H1 (cell line): Measurements from ENCODE around the gene RNF2. TPM values are rescaled to one million over a fixed set of nuclear protein-coding genes. Genes with fewer than 3 reads are reported as not detected.

ENCODE experiments used
- CTCF ChIA-PET: fragments of 300-600 bp; sonication (Branson Sonifier 250); formaldehyde crosslinking; loops from one replicate; lab custom pipeline; 2021; ENCODE audit not compliant: partially characterized antibody; lab: Charles Lee
- POLR2A ChIA-PET: fragments of 300-600 bp; sonication (Branson Sonifier 250); formaldehyde crosslinking; loops from one replicate; lab custom pipeline; 2021; ENCODE audit warnings: inconsistent platforms; ENCODE audit not compliant: partially characterized antibody; lab: Charles Lee
- DNase-seq, 2 experiments: peaks; one replicate each; pipeline versions ENCODE4 v3.0.0 to v3.0.0-alpha.2; 2010 to 2022; ENCODE audit warnings: low spot score in 2 of 2, low read depth in 1 of 2, mixed read lengths in 1 of 2
- FAIRE-seq: peaks from 2 replicates; lab custom pipeline; 2011; peaks lifted over from hg19 to GRCh38; lab: Jason Lieb, UNC
- H2AFZ ChIP-seq: 2 replicates; pipeline ENCODE4 v1.8.1; 2012; ENCODE audit warnings: low read length, inconsistent platforms
- H2AK5ac ChIP-seq: 2 replicates; pipeline ENCODE4 v1.6.1; 2013; ENCODE audit warnings: low read depth, low read length
- H2BK120ac ChIP-seq: replicated peaks from 2 replicates; pipeline ENCODE3; 2013; ENCODE audit warnings: low read depth, low read length, inconsistent platforms
- H2BK12ac ChIP-seq: 2 replicates; pipeline ENCODE4 v1.6.1; 2013; ENCODE audit warnings: low read depth, low read length
- H2BK15ac ChIP-seq: 2 replicates; pipeline ENCODE4 v1.6.1; 2013; ENCODE audit warnings: low read length
- H2BK20ac ChIP-seq: 2 replicates; pipeline ENCODE4 v1.6.1; 2013; ENCODE audit warnings: low read length
- H2BK5ac ChIP-seq: 2 replicates; pipeline ENCODE4 v1.6.1; 2013; ENCODE audit warnings: low read depth, low read length
- H3K14ac ChIP-seq: 2 replicates; pipeline ENCODE4 v1.6.1; 2013; ENCODE audit warnings: inconsistent platforms; ENCODE audit not compliant: insufficient read length
- H3K18ac ChIP-seq: 2 replicates; pipeline ENCODE4 v1.6.1; 2013; ENCODE audit warnings: low read length; ENCODE audit errors: extremely low read depth
- H3K23ac ChIP-seq: 2 replicates; pipeline ENCODE4 v1.6.1; 2013; ENCODE audit warnings: inconsistent platforms; ENCODE audit not compliant: insufficient read length
- H3K23me2 ChIP-seq: 2 replicates; pipeline ENCODE4 v1.6.1; 2013; ENCODE audit warnings: low read depth, low read length
- H3K27ac ChIP-seq: 2 replicates; pipeline ENCODE4 v1.6.1; 2011; ENCODE audit warnings: low read depth, low read length, inconsistent platforms
- H3K27me3 ChIP-seq, 4 experiments: replicated peaks in 1 of 4; 1 replicate in 1 of 4; 2 replicates in 3 of 4; pipeline versions ENCODE4 v1.6.1 to v1.8.1; 2011 to 2013; ENCODE audit warnings: low read length in 3 of 4, mild to moderate bottlenecking in 3 of 4, inconsistent platforms in 2 of 4, mixed read lengths in 2 of 4, moderate library complexity in 1 of 4; ENCODE audit not compliant: control insufficient read depth in 3 of 4, insufficient read depth in 3 of 4; ENCODE audit errors: extremely low read depth in 1 of 4
- H3K36me3 ChIP-seq, 4 experiments: 2 replicates each; pipeline versions ENCODE4 v1.6.1 to v1.8.1; 2011 to 2013; ENCODE audit warnings: mild to moderate bottlenecking in 4 of 4, low read length in 3 of 4, moderate library complexity in 2 of 4, control low read depth in 1 of 4, inconsistent platforms in 1 of 4; ENCODE audit not compliant: insufficient read depth in 4 of 4, control insufficient read depth in 2 of 4
- H3K4ac ChIP-seq: replicated peaks from 2 replicates; pipeline ENCODE3; 2013; ENCODE audit warnings: low read length, low read depth, mixed read lengths, inconsistent platforms; ENCODE audit not compliant: insufficient read length
- H3K4me1 ChIP-seq, 4 experiments: replicated peaks in 1 of 4; 1 replicate in 1 of 4; 2 replicates in 3 of 4; pipeline versions ENCODE4 v1.6.1 to v1.8.1; 2011 to 2013; ENCODE audit warnings: low read length in 3 of 4, inconsistent platforms in 2 of 4, mixed read lengths in 1 of 4; ENCODE audit not compliant: insufficient read depth in 4 of 4, control insufficient read depth in 3 of 4
- H3K4me2 ChIP-seq, 2 experiments: 2 replicates each; pipeline versions ENCODE4 v1.6.1 to v1.8.1; 2011 to 2013; ENCODE audit warnings: low read depth in 2 of 2, low read length in 2 of 2, control low read depth in 1 of 2, inconsistent platforms in 1 of 2, mild to moderate bottlenecking in 1 of 2; ENCODE audit not compliant: insufficient read depth in 1 of 2
- H3K4me3 ChIP-seq, 4 experiments: fragments of 200-600, 300-600 bp in 1 of 4; sonication (generic), shearing (Covaris generic), sonication (Bioruptor Twin) in 1 of 4; 2 replicates each; pipeline versions ENCODE4 v1.5.1 to v1.8.1; 2011 to 2016; ENCODE audit warnings: low read length in 4 of 4, low read depth in 3 of 4, control low read depth in 2 of 4, inconsistent platforms in 2 of 4, mild to moderate bottlenecking in 2 of 4, mixed read lengths in 1 of 4, moderate library complexity in 1 of 4; ENCODE audit not compliant: insufficient read depth in 2 of 4; ENCODE audit errors: extremely low read depth in 1 of 4
- H3K56ac ChIP-seq: replicated peaks from 2 replicates; pipeline ENCODE3; 2013; ENCODE audit warnings: low read depth, mild to moderate bottlenecking, mixed read lengths, low read length, inconsistent platforms; ENCODE audit not compliant: insufficient read length
- H3K79me1 ChIP-seq: 2 replicates; pipeline ENCODE4 v1.6.1; 2013; ENCODE audit warnings: low read depth, low read length, control low read depth
- H3K79me2 ChIP-seq, 2 experiments: 2 replicates each; pipeline versions ENCODE4 v1.6.1 to v1.8.1; 2012 to 2013; ENCODE audit warnings: low read length in 2 of 2, mild to moderate bottlenecking in 2 of 2, inconsistent platforms in 1 of 2; ENCODE audit not compliant: insufficient read depth in 2 of 2, control insufficient read depth in 1 of 2
- H3K9ac ChIP-seq, 4 experiments: replicated peaks in 1 of 4; 1 replicate in 1 of 4; 2 replicates in 3 of 4; pipeline versions ENCODE4 v1.6.1 to v1.8.1; 2011 to 2013; ENCODE audit warnings: low read depth in 3 of 4, low read length in 3 of 4, control low read depth in 2 of 4, mild to moderate bottlenecking in 2 of 4, moderate library complexity in 2 of 4, inconsistent platforms in 1 of 4; ENCODE audit errors: extremely low read depth in 1 of 4
- H3K9me3 ChIP-seq, 2 experiments: 2 replicates each; pipeline versions ENCODE4 v1.6.1 to v1.8.1; 2012 to 2013; ENCODE audit warnings: mild to moderate bottlenecking in 2 of 2, moderate library complexity in 2 of 2, control low read depth in 1 of 2, inconsistent platforms in 1 of 2, low read depth in 1 of 2, low read length in 1 of 2, mixed read lengths in 1 of 2; ENCODE audit not compliant: insufficient read depth in 2 of 2
- H4K20me1 ChIP-seq, 2 experiments: replicated peaks in 1 of 2; 2 replicates each; pipeline versions ENCODE3 to v1.8.1; 2011 to 2013; ENCODE audit warnings: inconsistent platforms in 2 of 2, low read length in 2 of 2, mild to moderate bottlenecking in 1 of 2; ENCODE audit not compliant: insufficient read depth in 2 of 2, control insufficient read depth in 1 of 2
- H4K5ac ChIP-seq: 2 replicates; pipeline ENCODE4 v1.6.1; 2013; ENCODE audit warnings: low read length, low read depth, mixed read lengths, inconsistent platforms; ENCODE audit not compliant: insufficient read length
- H4K8ac ChIP-seq: 2 replicates; pipeline ENCODE4 v1.8.0; 2013; ENCODE audit warnings: mild to moderate bottlenecking, moderate library complexity, low read length, inconsistent platforms; ENCODE audit not compliant: insufficient read depth; ENCODE audit errors: extremely low read depth
- H4K91ac ChIP-seq: replicated peaks from 2 replicates; pipeline ENCODE3; 2013; ENCODE audit warnings: low read length, mixed read lengths, inconsistent platforms; ENCODE audit not compliant: insufficient read length
- CTBP2 ChIP-seq: IDR thresholded peaks from 2 replicates; pipeline ENCODE4 v1.7.0; 2011; ENCODE audit warnings: borderline replicate concordance, mild to moderate bottlenecking, moderate library complexity, mixed read lengths, low read length; ENCODE audit not compliant: insufficient read depth, insufficient read length
- WGBS, 2 experiments: shearing (Covaris generic) in 1 of 2; methylation state at CpG; one replicate each; pipeline versions ENCODE4 v1.1.6 to v1.1.7; 2013 to 2015; ENCODE audit warnings: low lambda C conversion rate in 2 of 2, mixed read lengths in 2 of 2, inconsistent platforms in 1 of 2, low coverage in 1 of 2, missing lambda C conversion rate in 1 of 2; ENCODE audit not compliant: insufficient replicate concordance in 2 of 2, insufficient coverage in 1 of 2, insufficient read length in 1 of 2; ENCODE audit errors: extremely low coverage in 1 of 2, missing lambda C conversion rate in 1 of 2; 5-methylcytosine and 5-hydroxymethylcytosine counted together
- polyA plus RNA-seq, 7 experiments: library from polyadenylated mRNA; depleted of rRNA in 3 of 7; stranded (reverse) in 5 of 7; unstranded in 2 of 7; fragments of >200 nt in 5 of 7; fragments of 200-250 nt in 2 of 7; gene quantifications; 1 replicate in 5 of 7; 2 replicates in 1 of 7; 4 replicates in 1 of 7; pipeline versions ENCODE4 v1.2.1 to v1.2.3, GENCODE V29; 2011 to 2013; ENCODE audit warnings: missing spikeins in 2 of 7, mixed read lengths in 2 of 7
- total RNA-seq: library from RNA; stranded (reverse); fragmentation: NEBNext Ultra II Directional; extraction: Animal tissue kit (Norgen Biotek cat#: 25700); gene quantifications from 2 replicates; pipeline ENCODE4 v1.2.1, GENCODE V29; 2021
- TF ChIP-seq, protein P1 (sequence below): IDR thresholded peaks from 2 replicates; pipeline ENCODE4 v1.6.1; 2011; ENCODE audit warnings: low read length, improper control_type of control experiment

The RNF2 gene
- total and polyA plus RNA-seq, 2 of the 8 experiments (the other 6 are each of a cell fraction or from before 2014, with no cell fraction given) = 28.9 to 58.9 TPM

DNA sequence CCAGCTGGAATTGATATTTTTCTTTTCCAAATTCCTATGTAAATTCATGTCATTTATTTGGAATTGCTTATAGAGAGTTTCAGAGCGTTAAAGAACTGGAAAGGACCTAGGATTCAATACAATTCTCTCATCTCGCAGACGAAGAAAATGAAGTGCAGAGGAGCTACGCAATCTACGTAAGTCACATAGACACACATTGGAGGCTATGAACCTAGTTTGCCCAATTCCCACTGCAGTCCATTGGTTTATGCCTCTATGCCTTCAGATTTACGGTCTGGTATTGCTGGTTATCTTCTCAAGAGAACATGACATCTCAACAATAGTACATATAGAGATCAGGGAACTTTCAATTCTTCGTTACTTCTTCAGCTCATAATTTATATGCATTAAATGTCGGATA lies 971 bp upstream of the RNF2 start:
- Histone ChIP-seq H4K5ac (no peak overlapping the region), H3K79me2 (peaks cover 18 to 34% of the 10 kb centered on the region in 2 experiments), H3K23ac (no peak overlapping the region), H3K18ac (no peak overlapping the region), H2BK12ac (no peak overlapping the region), H2BK120ac (no peak overlapping the region), H3K9me3 (no peaks in the 10 kb centered on the region), H2BK20ac (no peak overlapping the region), H3K27ac (no peak overlapping the region), H3K4me3 (no peak overlapping the region), H4K91ac (no peak overlapping the region), H2AFZ (no peak overlapping the region), H4K20me1 (peaks cover 2 to 11% of the 10 kb centered on the region in 2 experiments), H3K9ac (no peak overlapping the region), H3K14ac (no peak overlapping the region), H2BK15ac (no peak overlapping the region), H3K23me2 (peaks cover 5% of the 10 kb centered on the region; the same call in 1 of the 2 replicates)
- DNase-seq = no peak
- 93% methylated on average over 8 of the region's 8 CpGs; no CpG with 5 or more reads in 1 of the 2 experiments for WGBS, 2 experiments
- TF ChIP-seq CTBP2 = no peak
- TF ChIP-seq, protein P1, sequence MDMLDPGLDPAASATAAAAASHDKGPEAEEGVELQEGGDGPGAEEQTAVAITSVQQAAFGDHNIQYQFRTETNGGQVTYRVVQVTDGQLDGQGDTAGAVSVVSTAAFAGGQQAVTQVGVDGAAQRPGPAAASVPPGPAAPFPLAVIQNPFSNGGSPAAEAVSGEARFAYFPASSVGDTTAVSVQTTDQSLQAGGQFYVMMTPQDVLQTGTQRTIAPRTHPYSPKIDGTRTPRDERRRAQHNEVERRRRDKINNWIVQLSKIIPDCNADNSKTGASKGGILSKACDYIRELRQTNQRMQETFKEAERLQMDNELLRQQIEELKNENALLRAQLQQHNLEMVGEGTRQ = no peak
- TF ChIP-seq, all 59 proteins: peak for 0
- Histone ChIP-seq H3K27me3 (peaks cover 0 to 9% (median 5%) of the 10 kb centered on the region in 4 experiments; a peak in 6 of 7 replicates), H3K4me2 (no peak overlapping the region), H2BK5ac (no peak overlapping the region), H3K4ac (no peak overlapping the region), H3K56ac (no peak overlapping the region), H3K79me1 (no peaks in the 10 kb centered on the region; the same call in 1 of the 2 replicates), H3K4me1 (peaks cover 0 to 4% (median 2%) of the 10 kb centered on the region in 4 experiments; a peak in 3 of 7 replicates), H2AK5ac (no peak overlapping the region), H4K8ac (no peak overlapping the region), H3K36me3 (no peaks in the 10 kb centered on the region)
- FAIRE-seq = no peak
- CTCF ChIA-PET = interaction anchor here (1.3 to 2.3 kb wide), 4 partner anchors 9 to 239 kb away, joined by 3 to 8 read pairs (median 6); partner anchors contain the start of genes SWT1 and TRMT1L
- POLR2A ChIA-PET = interaction anchor here (0.6 to 4.0 kb wide), 9 partner anchors 11 to 290 kb away, joined by 3 to 33 read pairs (median 5); partner anchors contain the start of genes EDEM3 and NIBAN1
